Adrenal gland (tissue), 5 donors: ENCODE data around the gene GNRH2.
"Not testable (repeated sequence)": the region's sequence is repeated elsewhere in the genome, so short reads cannot be mapped to it uniquely, and the experiment has no call there.

Experiments used
- CTCF ChIP-seq, 6 experiments: fragments of 450-650 bp in 4 of 6; fragments of 200-600 bp in 2 of 6; sonication (generic) in 1 of 6; IDR thresholded peaks; 1 replicate in 5 of 6; 2 replicates in 1 of 6; pipeline versions ENCODE4 v1.5.1 to v1.8.0; 2016 to 2021; ENCODE audit warnings: antibody characterized with exemption in 6 of 6, mild to moderate bottlenecking in 2 of 6, moderate library complexity in 1 of 6
- POLR2A ChIP-seq, 2 donors: fragments of 450-650 bp; IDR thresholded peaks; one replicate each; pipeline ENCODE4 v1.6.1; 2017; ENCODE audit warnings: antibody characterized with exemption in 2 of 2, mild to moderate bottlenecking in 2 of 2, moderate library complexity in 1 of 2
- donor health status: DM: no; HTN: no; CAD: no.

GRCh38 chr20:3015302-3015701 lies 28.1 kb upstream of the GNRH2 start:
- TF ChIP-seq CTCF, POLR2A (IDR thresholded peaks at IDR 0.05): not testable (repeated sequence)
